ENCODE data around the gene SPOCD1.

DNA sequence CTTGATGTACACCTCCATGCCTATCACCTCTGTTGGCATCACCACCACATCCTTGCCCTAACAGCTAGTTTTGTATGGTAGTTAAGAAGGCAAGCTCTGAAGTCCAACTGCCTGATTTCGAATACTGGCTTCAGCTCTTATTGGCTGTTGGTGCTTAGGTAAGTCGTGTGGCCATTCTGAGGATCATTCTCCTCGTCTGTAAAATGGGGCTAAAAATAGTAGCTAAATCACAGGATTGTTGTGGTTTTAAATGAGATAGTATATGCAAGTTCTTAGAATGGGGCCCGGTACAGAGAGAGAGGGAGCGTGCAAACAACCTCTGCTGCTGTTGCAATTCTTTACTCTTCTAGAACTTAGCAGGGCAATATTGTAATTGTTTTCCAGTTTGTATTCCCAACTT is 20.8 kb upstream of the SPOCD1 start:
- TF ChIP-seq POLR2A (IDR thresholded peaks at IDR 0.05) = no peak
- TF ChIP-seq, protein P1, sequence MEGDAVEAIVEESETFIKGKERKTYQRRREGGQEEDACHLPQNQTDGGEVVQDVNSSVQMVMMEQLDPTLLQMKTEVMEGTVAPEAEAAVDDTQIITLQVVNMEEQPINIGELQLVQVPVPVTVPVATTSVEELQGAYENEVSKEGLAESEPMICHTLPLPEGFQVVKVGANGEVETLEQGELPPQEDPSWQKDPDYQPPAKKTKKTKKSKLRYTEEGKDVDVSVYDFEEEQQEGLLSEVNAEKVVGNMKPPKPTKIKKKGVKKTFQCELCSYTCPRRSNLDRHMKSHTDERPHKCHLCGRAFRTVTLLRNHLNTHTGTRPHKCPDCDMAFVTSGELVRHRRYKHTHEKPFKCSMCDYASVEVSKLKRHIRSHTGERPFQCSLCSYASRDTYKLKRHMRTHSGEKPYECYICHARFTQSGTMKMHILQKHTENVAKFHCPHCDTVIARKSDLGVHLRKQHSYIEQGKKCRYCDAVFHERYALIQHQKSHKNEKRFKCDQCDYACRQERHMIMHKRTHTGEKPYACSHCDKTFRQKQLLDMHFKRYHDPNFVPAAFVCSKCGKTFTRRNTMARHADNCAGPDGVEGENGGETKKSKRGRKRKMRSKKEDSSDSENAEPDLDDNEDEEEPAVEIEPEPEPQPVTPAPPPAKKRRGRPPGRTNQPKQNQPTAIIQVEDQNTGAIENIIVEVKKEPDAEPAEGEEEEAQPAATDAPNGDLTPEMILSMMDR (IDR thresholded peaks at IDR 0.05) = no peak

Data from tibial nerve (tissue), 3 donors.